ENCODE data around the gene BGLAP. TPM values are rescaled to one million over a fixed set of nuclear protein-coding genes. Genes with fewer than 3 reads are reported as not detected.

The BGLAP gene
- total RNA-seq, 2 experiments from 2014 or later = 1.3 to 3.0 TPM

DNA sequence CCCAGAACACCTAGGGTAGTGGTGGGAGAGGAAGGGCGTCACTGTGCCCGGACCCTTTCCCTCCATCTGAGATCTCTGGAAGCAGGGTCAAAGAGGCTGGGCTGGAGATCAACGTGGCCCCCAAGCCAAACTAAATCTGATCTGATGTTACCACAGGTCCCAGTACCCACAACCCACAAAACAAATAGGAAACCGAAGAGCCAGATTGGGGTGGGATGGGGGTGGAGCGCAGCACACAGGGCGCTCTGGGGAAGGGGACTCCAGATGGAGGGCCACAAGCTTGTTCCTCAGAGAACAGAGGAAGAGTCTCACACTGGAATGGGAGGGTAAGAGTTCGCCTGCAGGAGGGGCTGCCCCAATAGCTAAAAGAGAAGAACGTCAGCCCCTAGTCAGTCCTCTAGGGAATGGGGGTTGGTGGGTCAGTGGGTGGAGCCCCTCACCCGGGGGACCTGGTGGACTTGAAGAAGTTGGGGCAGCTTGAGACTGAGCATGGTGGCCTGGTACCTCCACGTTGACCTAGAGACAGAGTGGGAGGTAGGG is 4.3 kb downstream of the BGLAP start:
- ChIA-PET CTCF (interaction anchor here (0.9 to 4.7 kb wide), 10 partner anchors 13 to 200 kb away, joined by 3 to 21 read pairs (median 4); no protein-coding TSS in a partner anchor), POLR2A (no interaction called here)
- H3K9me3 Mint-ChIP-seq = no peaks in the 10 kb centered on the region
- H3K36me3 Mint-ChIP-seq (ENCODE audit: low read depth) = peaks cover 10% of the 10 kb centered on the region
- peaks cover 20% of the 10 kb centered on the region for H3K4me1 Mint-ChIP-seq
- peak overlapping the region; percentile 65 for H3K27ac Mint-ChIP-seq
- no peak for DNase-seq
- no peaks in the 10 kb centered on the region for H3K27me3 Mint-ChIP-seq
- no peak overlapping the region for H3K4me3 Mint-ChIP-seq

DNA sequence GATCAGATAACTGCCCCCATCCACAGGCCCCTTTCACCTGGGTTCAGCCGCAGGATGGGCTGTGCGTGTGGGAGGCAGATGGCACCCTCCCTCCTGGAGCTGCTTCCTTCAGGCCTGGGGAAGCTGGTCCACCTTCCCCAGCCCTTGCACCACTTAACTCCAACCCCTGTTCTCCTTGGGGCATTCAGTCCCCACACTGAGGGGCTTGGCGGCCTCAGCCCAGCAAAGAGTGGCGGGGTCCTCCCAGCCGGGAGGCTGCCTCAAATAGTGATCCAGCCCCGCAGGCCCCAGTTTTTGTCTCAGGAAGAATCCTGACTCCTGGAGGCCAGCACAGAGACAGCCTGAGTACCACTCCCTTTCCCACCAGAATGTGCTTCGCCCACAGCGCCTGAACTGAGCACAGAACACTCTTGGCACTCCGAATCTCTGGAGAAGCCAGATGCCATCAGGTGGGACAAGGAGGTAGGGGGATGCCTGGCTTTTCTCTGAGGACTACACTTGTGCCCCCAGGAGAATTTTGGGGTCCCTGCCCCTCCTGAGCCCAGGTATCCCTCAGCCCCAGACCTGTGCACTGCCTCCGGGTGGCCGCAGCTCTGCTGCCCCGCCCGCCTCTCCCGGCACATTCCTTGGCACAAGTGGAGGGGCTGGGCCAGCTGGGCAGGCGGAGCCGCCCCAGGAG is 4.9 kb downstream of the BGLAP start:
- Mint-ChIP-seq H3K9me3 (no peaks in the 10 kb centered on the region), H3K36me3 (ENCODE audit: low read depth) (peaks cover 10% of the 10 kb centered on the region), H3K4me1 (peaks cover 26% of the 10 kb centered on the region), H3K4me3 (no peak overlapping the region), H3K27ac (no peak overlapping the region), H3K27me3 (no peaks in the 10 kb centered on the region)
- ChIA-PET POLR2A (no interaction called here), CTCF (interaction anchor here (0.6 to 4.7 kb wide), 9 partner anchors 12 to 199 kb away, joined by 3 to 21 read pairs (median 4); no protein-coding TSS in a partner anchor)
- DNase-seq = no peak

DNA sequence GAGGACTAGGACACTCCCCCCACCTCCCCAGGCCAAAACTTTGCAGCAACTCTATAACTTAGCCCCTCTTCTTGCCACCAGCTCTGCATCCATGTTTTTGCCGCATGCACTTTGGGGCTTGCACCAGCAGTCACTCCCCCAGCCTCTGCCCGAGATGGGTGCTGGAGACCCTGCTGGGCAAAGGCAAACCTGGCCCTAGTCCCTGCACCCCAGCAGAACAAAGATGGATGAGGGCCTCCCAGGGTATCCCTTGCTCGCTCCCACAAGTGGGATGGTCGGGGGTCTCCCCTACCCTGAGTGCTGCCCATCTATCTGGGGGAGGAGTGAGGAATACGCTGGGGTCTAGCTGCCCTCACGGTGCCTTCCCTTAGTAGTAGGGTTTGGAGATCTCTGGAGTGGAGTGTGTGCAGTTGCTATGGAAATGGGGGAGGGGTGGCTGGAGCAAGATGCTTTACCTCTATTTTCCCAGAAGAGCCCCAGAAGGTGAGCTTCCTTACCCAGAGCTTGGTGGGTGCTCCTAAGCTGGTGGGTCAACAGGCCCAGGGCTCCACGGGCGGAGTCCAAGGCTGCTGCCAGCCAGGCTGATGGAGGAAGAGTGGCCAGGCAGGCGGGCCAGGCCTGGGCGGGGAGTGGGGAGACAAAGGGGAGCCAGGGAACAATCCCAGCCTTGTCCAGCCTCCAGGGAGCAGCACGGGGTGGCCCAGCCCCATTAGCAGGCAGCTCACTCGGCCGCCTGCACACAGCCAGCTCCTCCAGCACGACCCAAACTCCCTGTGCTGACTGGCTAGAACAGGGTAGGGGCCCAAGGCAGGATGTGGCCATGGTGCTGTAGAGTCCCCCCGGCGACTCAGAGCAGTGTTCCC is 5.7 kb downstream of the BGLAP start, which contains the start of gene PAQR6:
Gene PAQR6, minus strand, starts transcription at position 597 of the 863 bp plus-strand sequence. CDS start 1,325 bp downstream, outside the sequence.
- peaks cover 34% of the 10 kb centered on the region for H3K4me1 Mint-ChIP-seq
- CTCF ChIA-PET = interaction anchor here (0.6 to 4.7 kb wide), 6 partner anchors 11 to 151 kb away, joined by 3 to 21 read pairs (median 4); no protein-coding TSS in a partner anchor
- no peaks in the 10 kb centered on the region for H3K27me3 Mint-ChIP-seq
- H3K4me3 Mint-ChIP-seq = no peak within 1 kb of the TSS
- POLR2A ChIA-PET = no interaction called here
- H3K27ac Mint-ChIP-seq = peak within 1 kb of the TSS; percentile 77
- H3K36me3 Mint-ChIP-seq (ENCODE audit: low read depth) = peaks cover 12% of the 10 kb centered on the region
- no peaks in the 10 kb centered on the region for H3K9me3 Mint-ChIP-seq
- no peak for DNase-seq

DNA sequence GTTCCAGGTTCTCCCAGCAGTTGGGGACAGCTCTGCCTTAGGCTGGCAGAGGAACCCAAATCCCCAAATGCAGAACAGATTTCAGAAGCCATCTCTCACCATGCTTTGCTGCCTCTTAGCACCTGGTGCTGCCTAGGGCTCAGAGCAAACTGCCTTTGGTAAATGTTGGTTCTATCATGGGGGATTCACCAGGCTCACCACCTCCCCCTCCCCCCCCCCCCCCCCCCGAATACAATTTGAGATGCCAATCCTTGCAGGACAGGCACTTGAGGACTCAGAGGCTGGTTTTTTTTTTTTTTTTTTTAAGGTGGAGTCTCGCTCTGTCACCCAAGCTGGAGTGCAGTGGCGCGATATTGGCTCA is 6.3 kb downstream of the BGLAP start:
- H3K27me3 Mint-ChIP-seq = no peaks in the 10 kb centered on the region
- CTCF ChIA-PET = interaction anchor here (1.1 to 4.7 kb wide), 3 partner anchors 15 to 151 kb away, joined by 3 to 21 read pairs (median 4); no protein-coding TSS in a partner anchor
- no peak for DNase-seq
- no peaks in the 10 kb centered on the region for H3K9me3 Mint-ChIP-seq
- peak overlapping the region; percentile 31 for H3K27ac Mint-ChIP-seq
- POLR2A ChIA-PET = no interaction called here
- no peak overlapping the region for H3K4me3 Mint-ChIP-seq
- peaks cover 18% of the 10 kb centered on the region for H3K36me3 Mint-ChIP-seq (ENCODE audit: low read depth)
- H3K4me1 Mint-ChIP-seq = peaks cover 35% of the 10 kb centered on the region

DNA sequence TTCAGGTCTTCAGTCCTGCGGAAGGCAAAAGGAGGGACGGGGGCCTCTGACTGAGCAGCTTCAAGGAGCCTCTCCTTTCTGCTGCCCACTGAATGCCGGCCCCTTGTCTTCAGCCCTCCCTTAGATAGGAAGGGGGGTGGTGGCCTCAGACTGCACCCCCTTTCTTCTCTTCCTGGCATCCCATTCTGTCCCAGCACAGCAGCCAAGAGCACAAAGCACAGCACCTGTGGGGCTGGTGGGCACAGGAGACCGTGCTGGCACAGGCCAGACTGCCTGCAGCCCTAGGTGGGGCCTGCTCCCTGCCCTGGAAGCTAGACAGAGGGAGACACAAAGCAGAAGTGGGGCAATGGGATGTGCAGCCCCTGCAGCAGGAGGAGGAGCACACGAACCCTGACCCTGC is 7.6 kb downstream of the BGLAP start:
- H3K36me3 Mint-ChIP-seq (ENCODE audit: low read depth) = peaks cover 26% of the 10 kb centered on the region
- no peak for DNase-seq
- H3K4me1 Mint-ChIP-seq = peaks cover 31% of the 10 kb centered on the region
- ChIA-PET CTCF (interaction anchor here (0.6 kb wide), 1 partner anchor 15 kb away, joined by 3 read pairs; no protein-coding TSS in a partner anchor), POLR2A (no interaction called here)
- no peaks in the 10 kb centered on the region for H3K9me3 Mint-ChIP-seq
- no peak overlapping the region for H3K27ac Mint-ChIP-seq
- no peaks in the 10 kb centered on the region for H3K27me3 Mint-ChIP-seq
- no peak overlapping the region for H3K4me3 Mint-ChIP-seq

DNA sequence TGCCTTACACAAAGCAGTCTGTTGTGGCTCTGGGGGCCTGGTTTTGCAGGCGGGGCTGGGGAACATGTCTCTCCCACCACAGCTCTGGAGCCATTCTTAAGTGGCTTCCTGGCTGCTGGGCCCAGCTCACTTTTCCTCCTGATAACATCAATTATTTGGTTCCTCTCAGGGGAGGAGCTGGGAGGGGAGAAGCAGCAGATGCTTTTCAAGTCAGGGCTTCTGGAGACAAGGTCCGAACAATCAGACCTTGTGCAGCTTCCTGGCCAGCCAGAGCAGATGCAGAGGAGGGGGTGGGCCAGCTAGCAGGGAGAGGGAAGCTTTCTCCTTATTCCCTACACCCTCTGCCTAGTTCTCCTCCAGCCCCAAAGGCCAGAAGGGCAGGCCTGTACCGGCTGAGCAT is 9.5 kb downstream of the BGLAP start:
- Mint-ChIP-seq H3K36me3 (ENCODE audit: low read depth) (peaks cover 33% of the 10 kb centered on the region), H3K9me3 (no peaks in the 10 kb centered on the region), H3K4me1 (peaks cover 19% of the 10 kb centered on the region), H3K4me3 (no peak overlapping the region), H3K27me3 (no peaks in the 10 kb centered on the region), H3K27ac (peak overlapping the region; percentile 46)
- POLR2A ChIA-PET = no interaction called here
- CTCF ChIA-PET = interaction anchor here (0.9 to 1.7 kb wide), 8 partner anchors 8 to 155 kb away, joined by 3 to 10 read pairs (median 5); no protein-coding TSS in a partner anchor
- no peak for DNase-seq

DNA sequence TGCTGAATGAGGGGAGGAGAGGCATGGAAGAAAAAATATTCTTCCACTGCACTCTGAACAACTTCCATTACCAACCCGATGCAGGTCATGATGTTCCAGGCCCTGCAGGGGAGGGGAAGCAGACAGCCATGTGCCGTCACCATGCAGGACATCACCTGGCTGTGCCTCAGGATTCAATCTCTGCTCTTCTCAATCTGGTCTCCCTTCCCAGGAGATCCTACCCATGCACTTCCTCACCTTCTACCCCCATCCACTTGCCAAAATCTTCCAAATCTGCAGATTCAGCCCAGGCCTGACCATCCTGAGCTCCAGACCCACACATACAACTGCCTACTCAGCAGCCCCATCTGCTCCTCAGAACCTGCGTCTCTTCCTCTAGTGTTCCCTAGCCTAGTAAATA is 11.7 kb downstream of the BGLAP start:
- POLR2A ChIA-PET = no interaction called here
- no peak for DNase-seq
- peaks cover 49% of the 10 kb centered on the region for H3K36me3 Mint-ChIP-seq (ENCODE audit: low read depth)
- H3K9me3 Mint-ChIP-seq = no peaks in the 10 kb centered on the region
- H3K4me1 Mint-ChIP-seq = peaks cover 31% of the 10 kb centered on the region
- CTCF ChIA-PET = interaction anchor here (0.7 to 1.6 kb wide), 2 partner anchors 15 to 26 kb away, joined by 3 read pairs; no protein-coding TSS in a partner anchor
- H3K27me3 Mint-ChIP-seq = no peaks in the 10 kb centered on the region
- H3K4me3 Mint-ChIP-seq = no peak overlapping the region
- H3K27ac Mint-ChIP-seq = no peak overlapping the region

DNA sequence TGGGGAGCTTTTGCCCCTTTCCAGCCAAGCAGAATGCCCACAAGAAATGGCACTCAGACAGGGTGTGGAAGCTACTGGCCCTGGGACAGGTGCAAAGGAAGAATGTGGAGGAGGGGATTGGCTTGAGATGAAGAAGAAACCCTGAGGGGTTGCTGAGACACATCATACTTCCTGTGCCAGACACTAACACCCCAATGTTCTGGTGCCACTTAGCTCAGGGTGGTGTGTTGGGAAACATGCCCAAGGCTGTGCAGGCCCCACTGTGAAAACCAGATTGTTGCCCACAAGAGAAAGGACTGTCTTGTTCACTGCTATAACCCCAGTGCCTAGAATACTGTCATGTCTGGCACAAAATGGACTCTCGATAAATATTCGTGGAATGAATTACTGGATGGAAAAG is 15.7 kb downstream of the BGLAP start:
- no peaks in the 10 kb centered on the region for H3K9me3 Mint-ChIP-seq
- DNase-seq = no peak
- no peaks in the 10 kb centered on the region for H3K27me3 Mint-ChIP-seq
- POLR2A ChIA-PET = no interaction called here
- CTCF ChIA-PET = interaction anchor here (1.3 kb wide), 1 partner anchor 33 kb away, joined by 3 read pairs; no protein-coding TSS in a partner anchor
- H3K27ac Mint-ChIP-seq = no peak overlapping the region
- H3K4me1 Mint-ChIP-seq = peaks cover 14% of the 10 kb centered on the region
- no peak overlapping the region for H3K4me3 Mint-ChIP-seq
- H3K36me3 Mint-ChIP-seq (ENCODE audit: low read depth) = peaks cover 55% of the 10 kb centered on the region

DNA sequence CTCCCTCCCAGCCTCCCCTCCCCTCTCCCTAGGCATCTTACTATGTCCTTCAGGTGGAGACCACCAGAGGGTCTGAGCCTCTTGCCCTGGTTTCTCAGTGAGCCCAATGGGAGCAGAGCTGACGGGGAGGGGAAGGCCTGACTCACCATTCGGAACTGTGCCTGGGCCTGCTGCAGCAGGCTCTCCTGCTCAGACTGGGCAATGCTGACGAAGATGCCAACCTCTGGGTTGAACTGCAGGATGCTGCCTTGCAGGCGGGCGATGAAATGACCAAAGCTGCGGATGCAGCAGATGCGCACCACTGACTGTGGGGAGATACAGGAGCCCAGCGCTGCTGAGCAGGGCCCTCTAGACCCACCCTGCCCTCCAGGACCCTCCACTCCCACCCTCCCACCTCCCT is 16.9 kb downstream of the BGLAP start:
- no peaks in the 10 kb centered on the region for H3K27me3 Mint-ChIP-seq
- ChIA-PET POLR2A (no interaction called here), CTCF (interaction anchor here (1.3 to 1.8 kb wide), 2 partner anchors 13 to 34 kb away, joined by 4 to 8 read pairs; no protein-coding TSS in a partner anchor)
- H3K36me3 Mint-ChIP-seq (ENCODE audit: low read depth) = peaks cover 55% of the 10 kb centered on the region
- peaks cover 14% of the 10 kb centered on the region for H3K4me1 Mint-ChIP-seq
- H3K27ac Mint-ChIP-seq = no peak overlapping the region
- no peak overlapping the region for H3K4me3 Mint-ChIP-seq
- no peaks in the 10 kb centered on the region for H3K9me3 Mint-ChIP-seq
- DNase-seq = no peak

DNA sequence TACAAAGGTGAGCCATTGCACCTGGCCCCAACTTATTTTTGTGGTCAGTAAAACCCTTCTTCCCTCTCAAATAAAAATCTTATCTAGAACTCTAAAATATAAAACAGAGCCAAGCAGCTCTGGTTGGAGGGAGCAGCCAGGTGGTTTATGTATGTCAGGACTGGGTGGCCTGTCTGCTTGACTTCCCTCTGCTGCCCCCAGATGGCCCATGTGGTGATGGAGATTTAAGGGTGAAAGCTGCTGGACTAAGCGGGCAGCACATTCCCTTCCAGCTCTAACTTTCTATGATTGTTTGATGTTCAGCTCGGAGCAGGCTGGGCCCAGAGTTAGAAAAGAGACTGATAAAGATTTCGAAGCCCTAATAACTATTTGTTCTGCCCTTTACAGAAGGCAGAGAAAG is 17.8 kb downstream of the BGLAP start:
- ChIA-PET POLR2A (no interaction called here), CTCF (interaction anchor here (0.9 to 1.8 kb wide), 6 partner anchors 8 to 124 kb away, joined by 3 to 8 read pairs (median 4); partner anchors contain the start of gene GLMP)
- DNase-seq = no peak
- Mint-ChIP-seq H3K27ac (peak overlapping the region; percentile 20), H3K4me3 (no peak overlapping the region), H3K4me1 (peaks cover 14% of the 10 kb centered on the region), H3K36me3 (ENCODE audit: low read depth) (peaks cover 58% of the 10 kb centered on the region), H3K9me3 (no peaks in the 10 kb centered on the region), H3K27me3 (no peaks in the 10 kb centered on the region)

DNA sequence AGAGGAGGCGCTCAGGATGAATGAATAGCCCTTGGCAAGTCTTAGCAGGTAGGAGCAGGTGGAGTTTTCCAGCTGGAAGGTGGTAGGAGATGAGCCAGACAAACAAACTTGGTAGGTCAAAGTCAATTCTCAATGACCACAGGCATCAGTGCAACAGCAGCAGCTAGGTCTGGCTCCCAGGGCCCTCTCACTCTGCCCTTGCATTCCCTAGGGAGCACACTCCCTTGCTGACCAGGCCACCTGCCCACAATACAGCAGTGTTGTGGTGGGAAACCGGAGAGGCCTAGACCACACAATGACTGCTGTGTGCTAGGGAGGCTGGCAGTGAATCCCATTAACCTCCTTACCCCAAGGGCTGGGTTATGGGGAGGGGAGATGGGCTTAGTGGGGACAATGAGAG is 18.9 kb downstream of the BGLAP start:
- POLR2A ChIA-PET = no interaction called here
- CTCF ChIA-PET = interaction anchor here (1.2 to 1.5 kb wide), 3 partner anchors 10 to 125 kb away, joined by 3 to 5 read pairs (median 4); no protein-coding TSS in a partner anchor
- peaks cover 66% of the 10 kb centered on the region for H3K36me3 Mint-ChIP-seq (ENCODE audit: low read depth)
- no peak overlapping the region for H3K4me3 Mint-ChIP-seq
- no peaks in the 10 kb centered on the region for H3K9me3 Mint-ChIP-seq
- H3K27ac Mint-ChIP-seq = no peak overlapping the region
- H3K4me1 Mint-ChIP-seq = peaks cover 14% of the 10 kb centered on the region
- no peaks in the 10 kb centered on the region for H3K27me3 Mint-ChIP-seq
- DNase-seq = no peak

DNA sequence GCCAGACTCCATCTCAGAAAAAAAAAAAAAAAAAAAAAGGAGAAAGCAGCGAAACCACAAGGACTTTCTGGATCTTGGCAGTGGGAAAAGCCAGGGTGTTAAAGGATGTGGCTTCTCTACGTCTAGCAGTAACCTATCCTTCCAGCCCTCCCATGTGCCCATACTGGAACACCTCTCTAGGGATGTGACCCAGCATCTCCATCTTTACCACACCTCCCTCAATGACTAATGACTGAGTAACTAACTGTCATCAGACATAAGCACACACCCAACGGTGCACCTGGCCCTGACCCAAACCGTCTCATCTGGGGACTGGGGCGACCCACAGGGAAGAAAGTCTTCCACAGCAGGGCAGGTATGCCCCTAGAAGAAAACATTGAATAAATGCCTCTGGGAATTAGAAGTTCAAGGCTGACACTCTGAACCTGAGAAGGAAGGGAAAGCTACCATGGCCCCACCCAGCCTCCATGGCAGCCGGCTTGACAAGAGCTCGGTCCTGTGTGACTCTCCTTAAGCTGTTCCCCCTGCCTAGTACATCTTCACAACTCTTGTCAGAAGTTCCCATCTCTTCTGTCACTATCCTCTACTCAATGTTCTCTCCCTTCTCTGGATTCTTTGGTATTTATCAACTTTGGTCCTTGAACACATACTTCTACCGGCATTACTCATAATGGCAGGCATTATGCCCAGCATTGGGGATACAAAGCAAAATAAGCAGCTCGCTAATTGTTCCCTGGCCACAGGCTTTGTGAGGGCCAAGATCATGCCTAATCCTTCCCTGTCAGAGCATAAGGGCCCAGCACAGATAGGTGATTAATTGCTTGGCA is 20.7 kb downstream of the BGLAP start:
- H3K9me3 Mint-ChIP-seq = no peaks in the 10 kb centered on the region
- H3K27me3 Mint-ChIP-seq = no peaks in the 10 kb centered on the region
- H3K36me3 Mint-ChIP-seq (ENCODE audit: low read depth) = peaks cover 67% of the 10 kb centered on the region
- POLR2A ChIA-PET = no interaction called here
- CTCF ChIA-PET = interaction anchor here (0.5 to 1.5 kb wide), 4 partner anchors 11 to 38 kb away, joined by 3 to 5 read pairs (median 4); no protein-coding TSS in a partner anchor
- H3K4me1 Mint-ChIP-seq = peaks cover 6% of the 10 kb centered on the region
- no peak for DNase-seq
- no peak overlapping the region for H3K4me3 Mint-ChIP-seq
- H3K27ac Mint-ChIP-seq = no peak overlapping the region

All from activated CD4-positive, alpha-beta T cell treated with anti-CD3 and anti-CD28 coated beads, Interleukin-2, amount 10 ng/mL, durations not matched to agents 7 days and 5 days (primary cell).